ENCODE results near the gene TCF19.

GRCh38 chr6:31115941-31116560 is 42.3 kb upstream of the TCF19 start:
- TF ChIP-seq CTCF (IDR thresholded peaks at IDR 0.05) (no peak), POLR2A (IDR thresholded peaks at IDR 0.05) (no peak)
